Psoas muscle (tissue), 8 donors: ENCODE results near the gene MBP. TPM values are rescaled to one million over a fixed set of nuclear protein-coding genes. Genes with fewer than 3 reads are reported as not detected.
A peak's percentile ranks its signal among the peaks of the same experiment; 100 is the strongest.

ENCODE experiments used
- ATAC-seq, 4 donors: fragments of 200-7000 bp; cut with Tn5 transposase; one replicate each; pipeline ENCODE4 v1.9.1; 2020; ENCODE audit warnings: moderate library complexity in 3 of 4, mild to moderate bottlenecking in 2 of 4
- DNase-seq, 2 donors: peaks; one replicate each; pipeline ENCODE4 v3.0.0-alpha.2; 2020
- H3K27ac ChIP-seq: fragments of 200-600 bp; one replicate; pipeline ENCODE4 v1.8.0; 2022
- H3K27me3 ChIP-seq, 3 donors: fragments of 200-600 bp in 1 of 3; one replicate each; pipeline versions ENCODE4 v1.6.1 to v1.8.0; 2013 to 2022; ENCODE audit warnings: low read length in 2 of 3, mild to moderate bottlenecking in 2 of 3, moderate library complexity in 1 of 3; ENCODE audit not compliant: insufficient read depth in 3 of 3
- H3K36me3 ChIP-seq, 2 donors: fragments of 200-600 bp in 1 of 2; one replicate each; pipeline versions ENCODE4 v1.6.1 to v1.8.0; 2013 to 2022; ENCODE audit warnings: low read depth in 1 of 2, mild to moderate bottlenecking in 1 of 2, moderate library complexity in 1 of 2; ENCODE audit not compliant: insufficient read depth in 1 of 2
- H3K4me1 ChIP-seq: fragments of 200-600 bp; one replicate; pipeline ENCODE4 v1.8.0; 2022
- H3K4me3 ChIP-seq: fragments of 200-600 bp; one replicate; pipeline ENCODE4 v1.8.0; 2022; ENCODE audit warnings: mild to moderate bottlenecking
- H3K9me3 ChIP-seq: fragments of 200-600 bp; one replicate; pipeline ENCODE4 v1.8.0; 2022
- WGBS, 3 donors: extraction: QIAGEN DNeasy Blood & Tissue Kit; methylation state at CpG; one replicate each; pipeline versions ENCODE4 v1.1.6 to v1.1.7; 2013; 5-methylcytosine and 5-hydroxymethylcytosine counted together
- intact Hi-C, 2 donors: fragments of 100-400 bp; cut with DNase I; formaldehyde crosslinking; loops; one replicate each; pipeline versions ENCODE4 v1.11.0 to v1.14.2; 2022
- polyA plus RNA-seq, 3 donors: library from polyadenylated mRNA; stranded (reverse); fragments of 200-250 nt; gene quantifications; one replicate each; pipeline ENCODE4 v1.2.3, GENCODE V29; 2013
- total RNA-seq, 4 donors: library from RNA; stranded (reverse); fragmentation: NEBNext Ultra II Directional in 2 of 4; extraction: Animal tissue kit (Norgen Biotek cat#: 25700) in 2 of 4; gene quantifications; one replicate each; pipeline versions ENCODE4 v1.2.1 to v1.2.4, GENCODE V29; 2021 to 2023
- TF ChIP-seq, protein P1 (sequence below): fragments of 200-600 bp; IDR thresholded peaks from one replicate; pipeline ENCODE4 v1.8.0; 2022; ENCODE audit warnings: antibody characterized with exemption
- donor health status: healthy with polysubstance abuse.
- donor health status: DM: no; HTN: no; CAD: no; lungs with moderate emphysema.
- donor health status: Bipolar disorder and iron deficiency.
- donor health status: healthy.
- donor health status: DM: yes; HTN: yes; CAD: no.
- donor health status: DM: no; HTN: no; CAD: no.
- donor health status: DM: no; HTN: no; CAD: no.
- donor health status: DM: yes; HTN: yes; CAD: no.

Gene MBP
- total and polyA plus RNA-seq, 7 donors: 16.4 to 88.2 (median 51.6) TPM

DNA sequence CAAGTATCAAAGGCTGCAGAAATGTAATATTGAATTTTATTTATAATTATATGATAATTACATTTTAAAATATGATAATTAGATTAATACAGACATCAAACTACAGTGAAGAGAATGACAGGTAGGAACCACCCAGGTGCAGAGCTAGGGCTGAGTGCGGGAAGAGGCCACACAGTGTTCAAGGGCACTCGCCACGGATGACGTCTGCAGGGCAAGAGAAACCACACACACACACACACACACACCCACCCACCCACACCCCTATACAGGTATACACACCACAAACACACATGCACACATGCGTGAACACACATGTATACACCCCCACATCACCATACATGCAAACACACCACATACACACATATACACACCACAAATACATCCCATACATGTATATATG is 41.2 kb downstream of the MBP start:
- H3K27me3 ChIP-seq: no peaks in the 10 kb centered on the region
- no peaks in the 10 kb centered on the region for H3K9me3 ChIP-seq
- 55 to 77% (median 74%) methylated on average over 5 of the region's 5 CpGs for WGBS, 3 donors
- peaks cover 71% of the 10 kb centered on the region for H3K4me1 ChIP-seq
- peaks cover 0 to 9% of the 10 kb centered on the region in 2 donors for H3K36me3 ChIP-seq
- ATAC-seq (no peak), DNase-seq (no peak)
- peak overlapping the region; percentile 88 for H3K27ac ChIP-seq
- TF ChIP-seq, protein P1, sequence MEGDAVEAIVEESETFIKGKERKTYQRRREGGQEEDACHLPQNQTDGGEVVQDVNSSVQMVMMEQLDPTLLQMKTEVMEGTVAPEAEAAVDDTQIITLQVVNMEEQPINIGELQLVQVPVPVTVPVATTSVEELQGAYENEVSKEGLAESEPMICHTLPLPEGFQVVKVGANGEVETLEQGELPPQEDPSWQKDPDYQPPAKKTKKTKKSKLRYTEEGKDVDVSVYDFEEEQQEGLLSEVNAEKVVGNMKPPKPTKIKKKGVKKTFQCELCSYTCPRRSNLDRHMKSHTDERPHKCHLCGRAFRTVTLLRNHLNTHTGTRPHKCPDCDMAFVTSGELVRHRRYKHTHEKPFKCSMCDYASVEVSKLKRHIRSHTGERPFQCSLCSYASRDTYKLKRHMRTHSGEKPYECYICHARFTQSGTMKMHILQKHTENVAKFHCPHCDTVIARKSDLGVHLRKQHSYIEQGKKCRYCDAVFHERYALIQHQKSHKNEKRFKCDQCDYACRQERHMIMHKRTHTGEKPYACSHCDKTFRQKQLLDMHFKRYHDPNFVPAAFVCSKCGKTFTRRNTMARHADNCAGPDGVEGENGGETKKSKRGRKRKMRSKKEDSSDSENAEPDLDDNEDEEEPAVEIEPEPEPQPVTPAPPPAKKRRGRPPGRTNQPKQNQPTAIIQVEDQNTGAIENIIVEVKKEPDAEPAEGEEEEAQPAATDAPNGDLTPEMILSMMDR: no peak
- H3K4me3 ChIP-seq: no peak overlapping the region
- intact Hi-C loops: no loop called here

GRCh38 chr18:77090546-77091174 is 41.9 kb downstream of the MBP start:
- Histone ChIP-seq H3K27ac (peak overlapping the region; percentile 88), H3K4me1 (peaks cover 73% of the 10 kb centered on the region), H3K9me3 (no peaks in the 10 kb centered on the region), H3K4me3 (no peak overlapping the region), H3K27me3 (no peaks in the 10 kb centered on the region), H3K36me3 (peaks cover 0 to 8% of the 10 kb centered on the region in 2 donors)
- intact Hi-C loops: no loop called here
- 50 to 72% (median 61%) methylated on average over 18 of the region's 18 CpGs for WGBS, 3 donors
- ATAC-seq: no peak
- TF ChIP-seq, protein P1: no peak
- no peak for DNase-seq

DNA sequence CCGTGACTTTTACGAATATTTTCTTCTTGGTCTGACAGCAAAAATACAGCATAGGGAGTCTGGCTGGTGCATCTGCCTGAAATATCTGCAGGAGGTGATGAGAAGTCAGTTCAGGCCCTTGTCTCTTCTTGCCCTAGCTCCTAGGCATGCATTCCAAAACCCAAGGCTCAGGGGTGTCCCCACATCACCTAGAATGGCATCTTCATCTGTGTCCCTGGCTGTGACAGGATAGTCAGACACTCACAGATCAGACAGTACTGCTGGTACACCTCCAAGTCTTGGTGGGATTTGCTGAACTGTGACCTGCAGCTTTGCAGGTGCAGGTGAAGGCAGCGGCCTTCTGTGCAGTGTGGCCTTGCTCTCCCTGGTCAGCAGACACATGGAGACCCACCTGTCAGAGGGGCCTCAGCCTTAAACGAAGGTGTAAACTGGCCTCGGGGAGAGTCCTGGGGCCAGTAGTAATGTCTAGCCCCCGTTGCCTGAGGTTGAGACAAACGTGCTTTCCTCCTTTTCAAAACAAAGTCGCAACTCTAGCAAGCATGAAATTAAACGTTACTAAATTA is 42.8 kb downstream of the MBP start:
- intact Hi-C loops: no loop called here

GRCh38 chr18:77088963-77089722 is 43.4 kb downstream of the MBP start:
- Histone ChIP-seq H3K4me3 (no peak overlapping the region), H3K4me1 (peaks cover 80% of the 10 kb centered on the region), H3K9me3 (no peaks in the 10 kb centered on the region), H3K36me3 (no peaks in the 10 kb centered on the region), H3K27ac (peak overlapping the region; percentile 88), H3K27me3 (no peaks in the 10 kb centered on the region)
- WGBS, 3 donors: 51 to 59% (median 51%) methylated on average over 14 of the region's 14 CpGs
- TF ChIP-seq, protein P1: no peak
- peak; percentile 66 to 80 (median 76) for ATAC-seq
- peak; percentile 61 to 87 for DNase-seq
- intact Hi-C loops: no loop called here

More for the DNA sequence above, 42.8 kb downstream of the MBP start:
- TF ChIP-seq, protein P1: no peak
- peaks cover 79% of the 10 kb centered on the region for H3K4me1 ChIP-seq
- H3K27me3 ChIP-seq: no peaks in the 10 kb centered on the region
- ATAC-seq (no peak), DNase-seq (no peak)
- H3K36me3 ChIP-seq: no peaks in the 10 kb centered on the region
- WGBS, 3 donors: 72 to 87% (median 74%) methylated on average over 9 of the region's 9 CpGs
- H3K27ac ChIP-seq: peak overlapping the region; percentile 88
- no peak overlapping the region for H3K4me3 ChIP-seq
- H3K9me3 ChIP-seq: no peaks in the 10 kb centered on the region
